DMS53 treated with DMSO at 0.1 percent for 48 hours (cell line): ENCODE results near the gene OR4F15.
"Not testable (repeated sequence)": the region's sequence is repeated elsewhere in the genome, so short reads cannot be mapped to it uniquely, and the experiment has no call there.

Experiments
- DNase-seq: peaks from one replicate; lab custom pipeline; 2025; ENCODE audit not compliant: unreplicated experiment; lab: John Stamatoyannopoulos, UW

OR4F15 gene

GRCh38 chr15:101811902-101812301, at the start of gene OR4F15:
Gene OR4F15 (plus strand): TSS chr15:101812202. CDS start chr15:101818187, 5,985 bp downstream.
- no peak for DNase-seq

- not testable (repeated sequence) for DNase-seq
Measured at GRCh38 chr15:101764669-101765339, 47.2 kb upstream of the OR4F15 start.

GRCh38 chr15:101765340-101765671, 46.7 kb upstream of the OR4F15 start:
- not testable (repeated sequence) for DNase-seq

- DNase-seq, result no peak
Measured at GRCh38 chr15:101765772-101766456, 46.1 kb upstream of the OR4F15 start.

- not testable (repeated sequence) for DNase-seq
Measured at GRCh38 chr15:101767083-101767640, 44.8 kb upstream of the OR4F15 start.

GRCh38 chr15:101772921-101773320, 39.1 kb upstream of the OR4F15 start:
- DNase-seq, result no peak

- DNase-seq, result peak; percentile 80
Measured at GRCh38 chr15:101773496-101774100, 38.4 kb upstream of the OR4F15 start.

- DNase-seq, result no peak
Measured at GRCh38 chr15:101775136-101775535, 36.9 kb upstream of the OR4F15 start.

GRCh38 chr15:101778576-101778975, 33.4 kb upstream of the OR4F15 start:
- not testable (repeated sequence) for DNase-seq

- DNase-seq, result peak; percentile 10
Measured at GRCh38 chr15:101780225-101780624, 31.8 kb upstream of the OR4F15 start.

- DNase-seq, result no peak
Measured at GRCh38 chr15:101781928-101782327, 30.1 kb upstream of the OR4F15 start.

GRCh38 chr15:101784644-101785043, 27.4 kb upstream of the OR4F15 start:
- DNase-seq, result no peak

GRCh38 chr15:101786422-101786821, 25.6 kb upstream of the OR4F15 start:
- not testable (repeated sequence) for DNase-seq

GRCh38 chr15:101788001-101788400, 24.0 kb upstream of the OR4F15 start:
- not testable (repeated sequence) for DNase-seq

GRCh38 chr15:101788503-101789269, 23.3 kb upstream of the OR4F15 start:
- not testable (repeated sequence) for DNase-seq

GRCh38 chr15:101790748-101791147, 21.3 kb upstream of the OR4F15 start:
- not testable (repeated sequence) for DNase-seq

GRCh38 chr15:101793981-101794380, 18.0 kb upstream of the OR4F15 start:
- not testable (repeated sequence) for DNase-seq

- DNase-seq, result no peak
Measured at GRCh38 chr15:101795455-101795854, 16.5 kb upstream of the OR4F15 start.

GRCh38 chr15:101799665-101800064, 12.3 kb upstream of the OR4F15 start:
- DNase-seq, result no peak

GRCh38 chr15:101801048-101801447, 11.0 kb upstream of the OR4F15 start:
- no peak for DNase-seq

- DNase-seq, result no peak
Measured at GRCh38 chr15:101803209-101803608, 8.8 kb upstream of the OR4F15 start, which contains the start of gene OR4F6. Gene OR4F6 (plus strand): TSS chr15:101803509. CDS start chr15:101805720, 2,211 bp downstream.
